Caco-2 (cell line): ENCODE results near the gene MZT2A. TPM values are rescaled to one million over a fixed set of nuclear protein-coding genes. Genes with fewer than 3 reads are reported as not detected.
A peak's percentile ranks its signal among the peaks of the same experiment; 100 is the strongest.
"Not testable (repeated sequence)": the region's sequence is repeated elsewhere in the genome, so short reads cannot be mapped to it uniquely, and the experiment has no call there.

Experiments used
- BruUV-seq: library from RNA; stranded (reverse); fragments of 400-500 nt; replicated peaks from 2 replicates; lab custom pipeline; 2021; lab: Mats Ljungman, UMichigan
- CTCF ChIA-PET: fragments of 300-600 bp; sonication (Branson Sonifier 250); formaldehyde crosslinking; loops from one replicate; lab custom pipeline; 2022; ENCODE audit warnings: antibody characterized with exemption; lab: Charles Lee
- POLR2A ChIA-PET: fragments of 300-600 bp; sonication (Branson Sonifier 250); formaldehyde crosslinking; loops from one replicate; lab custom pipeline; 2022; ENCODE audit warnings: antibody characterized with exemption; lab: Charles Lee
- DNase-seq, 2 experiments: peaks; one replicate each; pipeline versions ENCODE4 v3.0.0 to v3.0.0-alpha.2; 2020 to 2022
- H3K27me3 ChIP-seq: replicated peaks from 2 replicates; pipeline ENCODE4 v1.6.0; 2011; ENCODE audit warnings: low read length; ENCODE audit not compliant: control insufficient read depth, insufficient read depth
- H3K36me3 ChIP-seq: 2 replicates; pipeline ENCODE4 v1.5.1; 2011; ENCODE audit warnings: low read length; ENCODE audit not compliant: control insufficient read depth, insufficient read depth
- H3K4me1 ChIP-seq: fragments of 250-450 bp; sonication (Bioruptor Pico); 2 replicates; pipeline ENCODE4 v1.5.1; 2020; ENCODE audit warnings: mild to moderate bottlenecking
- H3K4me3 ChIP-seq: 2 replicates; pipeline ENCODE4 v1.5.1; 2011; ENCODE audit warnings: low read depth, mild to moderate bottlenecking, control low read depth, low read length
- H3K9me3 ChIP-seq: fragments of 250-450 bp; sonication (Bioruptor Pico); 2 replicates; pipeline ENCODE4 v1.5.1; 2020; ENCODE audit warnings: mild to moderate bottlenecking, moderate library complexity
- H3K27ac Mint-ChIP-seq: one replicate; pipeline ENCODE4 v1.8.0; 2022; ENCODE audit warnings: mixed read lengths; ENCODE audit not compliant: unreplicated experiment
- H3K27me3 Mint-ChIP-seq: one replicate; pipeline ENCODE4 v1.8.0; 2022; ENCODE audit warnings: mixed read lengths; ENCODE audit not compliant: insufficient read depth, unreplicated experiment
- H3K36me3 Mint-ChIP-seq: one replicate; pipeline ENCODE4 v1.8.0; 2022; ENCODE audit warnings: mild to moderate bottlenecking, mixed read lengths; ENCODE audit not compliant: insufficient read depth, unreplicated experiment
- H3K4me1 Mint-ChIP-seq: one replicate; pipeline ENCODE4 v1.8.0; 2022; ENCODE audit warnings: low read depth, mixed read lengths; ENCODE audit not compliant: unreplicated experiment
- H3K4me3 Mint-ChIP-seq: one replicate; pipeline ENCODE4 v1.8.0; 2022; ENCODE audit warnings: mild to moderate bottlenecking, moderate library complexity, mixed read lengths; ENCODE audit not compliant: unreplicated experiment
- H3K9me3 Mint-ChIP-seq: one replicate; pipeline ENCODE4 v1.8.0; 2022; ENCODE audit warnings: mixed read lengths; ENCODE audit not compliant: unreplicated experiment
- CTCF ChIP-seq, 2 experiments: fragments of 200-600 bp in 1 of 2; IDR thresholded peaks; 1 replicate in 1 of 2; 2 replicates in 1 of 2; pipeline versions ENCODE4 v1.5.1 to v1.8.0; 2011 to 2022; ENCODE audit warnings: antibody characterized with exemption in 1 of 2, control low read depth in 1 of 2, inconsistent platforms in 1 of 2, low read depth in 1 of 2, low read length in 1 of 2, mild to moderate bottlenecking in 1 of 2, moderate library complexity in 1 of 2; ENCODE audit not compliant: insufficient read depth in 1 of 2, severe bottlenecking in 1 of 2, unreplicated experiment in 1 of 2
- intact Hi-C: fragments of 100-400 bp; cut with micrococcal nuclease; formaldehyde crosslinking; loops from one replicate; pipeline ENCODE4 v1.10.0; 2022; ENCODE audit not compliant: unreplicated experiment
- total RNA-seq: library from RNA; stranded (reverse); gene quantifications from 2 replicates; pipeline ENCODE4 v1.2.3, GENCODE V29; 2022

The MZT2A gene
- total RNA-seq, 1 experiment from 2014 or later = 275 TPM

- H3K27me3 ChIP-seq = no peaks in the 10 kb centered on the region
- Mint-ChIP-seq H3K4me3 (peak overlapping the region; percentile 95), H3K27me3 (no peaks in the 10 kb centered on the region), H3K36me3 (peaks cover 39% of the 10 kb centered on the region), H3K4me1 (no peaks in the 10 kb centered on the region), H3K27ac (peak overlapping the region; percentile 98), H3K9me3 (no peaks in the 10 kb centered on the region)
- no peak for DNase-seq
- no peaks in the 10 kb centered on the region for H3K4me1 ChIP-seq
- no peak for TF ChIP-seq CTCF (IDR thresholded peaks at IDR 0.05; ENCODE audit: insufficient read depth in 1 of 2, low read depth in 1 of 2, low read length in 1 of 2, severe bottlenecking in 1 of 2, unreplicated experiment in 1 of 2)
- peaks cover 2% of the 10 kb centered on the region; the same call in 1 of the 2 replicates for H3K36me3 ChIP-seq
- no peaks in the 10 kb centered on the region for H3K9me3 ChIP-seq
- TSS peak; percentile 72 for BruUV-seq
- intact Hi-C loops = loop anchor here (5.0 to 10.0 kb wide), 3 partner anchors 341 to 921 kb away; partner anchors contain the start of genes FAM168B and GPR39
- ChIA-PET CTCF (interaction anchor here (0.6 to 1.3 kb wide), 8 partner anchors 10 to 339 kb away, joined by 3 to 8 read pairs (median 4); no protein-coding TSS in a partner anchor), POLR2A (interaction anchor here (0.6 kb wide), 2 partner anchors 54 to 1941 kb away, joined by 3 to 7 read pairs; no protein-coding TSS in a partner anchor)
- H3K4me3 ChIP-seq = peak overlapping the region; percentile 96
Observed at GRCh38 chr2:131493199-131493968, 1.2 kb upstream of the MZT2A start.

- peak overlapping the region; percentile 96 for H3K4me3 ChIP-seq
- peaks cover 2% of the 10 kb centered on the region; the same call in 1 of the 2 replicates for H3K36me3 ChIP-seq
- no peaks in the 10 kb centered on the region for H3K4me1 ChIP-seq
- peak; percentile 90 to 91 for TF ChIP-seq CTCF (IDR thresholded peaks at IDR 0.05; ENCODE audit: insufficient read depth in 1 of 2, low read depth in 1 of 2, low read length in 1 of 2, severe bottlenecking in 1 of 2, unreplicated experiment in 1 of 2)
- peak; percentile 97 to 98 for DNase-seq
- Mint-ChIP-seq H3K9me3 (no peaks in the 10 kb centered on the region), H3K36me3 (peaks cover 45% of the 10 kb centered on the region), H3K27me3 (no peaks in the 10 kb centered on the region), H3K27ac (peak overlapping the region; percentile 98), H3K4me3 (peak overlapping the region; percentile 95), H3K4me1 (no peaks in the 10 kb centered on the region)
- H3K9me3 ChIP-seq = no peaks in the 10 kb centered on the region
- POLR2A ChIA-PET = interaction anchor here (0.6 to 0.7 kb wide), 3 partner anchors 55 to 1940 kb away, joined by 3 to 7 read pairs (median 3); no protein-coding TSS in a partner anchor
- BruUV-seq = no TSS peak
- CTCF ChIA-PET = interaction anchor here (0.6 to 1.3 kb wide), 8 partner anchors 11 to 339 kb away, joined by 3 to 8 read pairs (median 4); no protein-coding TSS in a partner anchor
- H3K27me3 ChIP-seq = no peaks in the 10 kb centered on the region
- intact Hi-C loops = loop anchor here (1.0 to 10.0 kb wide), 4 partner anchors 79 to 922 kb away; partner anchors contain the start of genes FAM168B and GPR39
Observed at GRCh38 chr2:131492418-131493198, 411 bp upstream of the MZT2A start.

GRCh38 chr2:131491469-131491836, 744 bp downstream of the MZT2A start:
- peaks cover 42% of the 10 kb centered on the region for H3K36me3 Mint-ChIP-seq
- BruUV-seq, DNase-seq, H3K36me3 ChIP-seq, CTCF ChIA-PET, H3K27me3 Mint-ChIP-seq, H3K27me3 ChIP-seq, H3K4me1 ChIP-seq, H3K9me3 ChIP-seq, POLR2A ChIA-PET, H3K4me1 Mint-ChIP-seq, H3K9me3 Mint-ChIP-seq: not testable (repeated sequence)
- H3K27ac Mint-ChIP-seq = peak overlapping the region; percentile 70
- intact Hi-C loops = loop anchor here (5.0 to 10.0 kb wide), 3 partner anchors 339 to 923 kb away; partner anchors contain the start of genes FAM168B and GPR39
- H3K4me3 ChIP-seq = peak overlapping the region; percentile 77
- H3K4me3 Mint-ChIP-seq = peak overlapping the region; percentile 77

GRCh38 chr2:131490616-131491468, 1.4 kb downstream of the MZT2A start:
- Mint-ChIP-seq H3K36me3 (peaks cover 45% of the 10 kb centered on the region), H3K4me3 (peak overlapping the region; percentile 77), H3K27ac (peak overlapping the region; percentile 70)
- H3K9me3 Mint-ChIP-seq, BruUV-seq, H3K36me3 ChIP-seq, H3K4me1 ChIP-seq, H3K27me3 ChIP-seq, DNase-seq, POLR2A ChIA-PET, H3K27me3 Mint-ChIP-seq, H3K4me1 Mint-ChIP-seq, H3K9me3 ChIP-seq, CTCF ChIA-PET: not testable (repeated sequence)
- intact Hi-C loops = loop anchor here (5.0 to 10.0 kb wide), 3 partner anchors 339 to 924 kb away; partner anchors contain the start of genes FAM168B and GPR39
- H3K4me3 ChIP-seq = peak overlapping the region; percentile 77
